IPS-18c (cell line): ENCODE measurements around the gene SGSM1.

Experiments
- H3K4me3 ChIP-seq: 2 replicates; pipeline ENCODE4 v1.7.0; 2013; ENCODE audit warnings: low read depth, mild to moderate bottlenecking, low read length, moderate library complexity; ENCODE audit not compliant: insufficient read depth
- H3K9me3 ChIP-seq: one replicate; pipeline ENCODE4 v1.6.1; 2013; ENCODE audit warnings: mild to moderate bottlenecking, low read length, moderate library complexity; ENCODE audit not compliant: control insufficient read depth, insufficient read depth

Gene SGSM1

DNA sequence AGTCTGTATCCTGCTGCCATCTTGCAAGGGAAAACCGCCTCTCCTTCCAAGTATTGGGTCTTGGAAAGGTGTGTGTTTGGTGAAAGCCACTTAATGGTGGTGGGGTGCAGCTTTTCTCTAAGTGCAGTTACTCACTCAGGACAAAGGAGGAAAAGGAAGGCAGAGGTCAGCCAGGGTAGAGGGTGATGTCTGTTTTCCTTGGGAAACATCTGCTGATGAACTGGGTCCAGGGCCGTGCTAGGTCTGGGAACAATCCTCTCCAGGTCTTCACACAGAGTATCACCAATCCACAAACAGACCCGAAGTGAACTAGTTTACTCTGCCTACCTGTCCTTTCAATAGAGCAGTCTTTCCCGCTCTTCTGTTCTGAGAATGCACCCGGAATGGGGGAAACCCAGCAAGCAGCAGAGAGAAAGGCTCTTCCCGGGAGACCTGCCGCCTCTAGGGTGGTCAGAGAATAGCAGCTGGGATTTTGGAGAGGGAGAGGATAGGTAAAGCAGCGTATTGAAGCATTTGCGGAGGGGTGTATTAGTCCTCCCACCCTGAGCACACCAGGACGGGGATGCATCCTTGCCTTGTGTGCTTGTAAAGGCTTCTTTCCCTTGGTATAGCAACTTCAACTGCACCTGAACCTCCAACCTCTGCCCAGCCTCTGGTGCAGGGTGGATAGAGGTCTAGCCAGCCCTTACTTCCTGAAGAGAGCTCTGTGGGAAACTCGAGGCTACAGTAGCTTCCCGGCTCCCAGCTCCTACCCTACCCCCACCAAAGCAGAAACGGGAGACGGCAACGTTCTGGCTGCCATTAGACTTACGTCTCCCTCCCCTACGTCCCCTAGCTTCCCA, 119.8 kb downstream of the SGSM1 start:
- H3K4me3 ChIP-seq: no peak overlapping the region
- peaks cover 4% of the 10 kb centered on the region for H3K9me3 ChIP-seq

DNA sequence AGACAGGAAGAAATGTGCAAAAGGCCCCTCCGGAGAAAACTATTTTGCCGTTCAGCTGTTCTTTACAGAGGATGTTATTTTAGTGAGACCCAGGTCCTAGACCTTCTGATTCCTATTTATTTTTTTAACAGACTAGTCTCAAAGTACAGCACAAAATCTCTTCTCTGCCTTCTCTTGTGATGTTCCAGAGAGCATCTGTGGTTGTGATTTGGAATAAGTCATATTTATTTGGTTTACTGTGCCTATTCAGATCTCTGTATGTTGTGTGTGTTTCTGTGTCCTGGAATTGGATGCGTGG, 120.4 kb downstream of the SGSM1 start:
- no peak overlapping the region for H3K4me3 ChIP-seq
- peaks cover 4% of the 10 kb centered on the region for H3K9me3 ChIP-seq

DNA sequence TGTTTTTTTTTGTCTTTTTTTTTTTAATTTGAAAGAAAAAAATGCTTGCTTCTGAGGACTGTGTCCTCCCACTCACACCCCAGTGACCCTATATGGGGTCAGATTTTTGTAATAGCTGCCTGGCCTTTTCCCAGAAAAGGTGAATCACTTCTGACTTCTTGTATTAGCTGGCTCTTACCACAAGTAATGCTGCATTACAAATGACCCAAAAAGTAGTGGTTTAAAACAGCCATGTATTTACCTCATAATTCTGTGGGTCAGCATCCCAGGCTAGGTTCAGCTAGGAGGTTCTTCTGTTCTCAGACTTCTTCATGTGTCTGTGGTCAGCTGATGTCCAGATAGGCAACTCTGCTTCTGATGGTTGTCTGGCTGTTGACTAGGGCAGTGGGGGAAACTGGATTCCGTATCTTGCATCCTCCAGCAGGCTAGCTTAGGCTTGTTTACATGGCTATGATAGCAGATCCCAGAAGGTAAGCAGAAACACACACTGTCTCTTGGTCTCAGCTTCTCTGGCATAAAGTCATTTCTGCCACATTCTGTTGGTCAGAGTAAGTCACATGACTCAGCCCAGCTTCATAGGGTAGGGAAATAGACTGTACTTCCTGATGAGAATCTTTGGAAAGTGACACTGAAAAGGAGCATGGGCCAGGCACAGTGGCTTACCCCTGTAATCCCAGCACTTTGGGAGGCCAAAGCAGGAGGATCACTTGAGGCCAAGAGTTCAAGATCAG, 121.0 kb downstream of the SGSM1 start:
- peaks cover 4% of the 10 kb centered on the region for H3K9me3 ChIP-seq
- H3K4me3 ChIP-seq: no peak overlapping the region

DNA sequence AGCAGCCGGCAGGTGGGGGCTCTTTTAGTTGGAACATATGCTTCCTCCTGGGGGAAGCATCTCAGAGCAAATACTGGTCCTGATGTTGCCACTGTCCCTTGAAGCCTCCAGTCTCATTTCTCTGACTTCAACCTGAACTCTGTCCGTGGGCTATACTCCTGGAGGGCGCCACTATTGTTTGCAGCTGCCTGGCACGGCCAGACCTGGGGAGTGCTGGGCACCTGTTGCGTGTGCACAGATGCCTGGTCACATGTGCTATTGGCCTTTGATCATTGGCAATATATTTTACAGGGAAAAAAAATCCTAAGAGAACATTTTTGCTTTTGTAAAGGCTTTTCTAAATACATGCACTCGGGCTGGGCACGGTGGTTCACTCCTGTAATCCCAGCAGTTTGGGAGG, 122.3 kb downstream of the SGSM1 start:
- Histone ChIP-seq H3K4me3 (no peak overlapping the region), H3K9me3 (peaks cover 4% of the 10 kb centered on the region)

DNA sequence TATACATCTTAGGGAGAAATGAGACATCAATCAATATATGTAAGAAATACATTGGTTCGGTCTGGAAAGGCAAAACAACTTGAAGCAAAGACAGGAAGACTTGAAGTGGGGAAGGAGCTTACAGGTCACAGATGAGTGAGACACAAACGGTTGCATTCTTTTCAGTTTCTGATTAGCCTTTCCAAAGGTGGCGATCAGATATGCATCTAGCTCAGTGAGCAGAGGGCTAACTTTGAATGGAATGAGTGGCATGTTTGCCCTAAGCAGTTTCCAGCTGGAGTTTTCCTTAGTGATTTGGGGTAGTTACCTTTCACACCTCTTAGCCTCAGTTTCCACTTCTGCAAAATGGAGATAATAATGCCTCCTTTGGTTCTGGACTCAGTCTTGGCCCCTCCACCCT, 124.7 kb downstream of the SGSM1 start:
- H3K4me3 ChIP-seq: no peak overlapping the region
- peaks cover 4% of the 10 kb centered on the region for H3K9me3 ChIP-seq

DNA sequence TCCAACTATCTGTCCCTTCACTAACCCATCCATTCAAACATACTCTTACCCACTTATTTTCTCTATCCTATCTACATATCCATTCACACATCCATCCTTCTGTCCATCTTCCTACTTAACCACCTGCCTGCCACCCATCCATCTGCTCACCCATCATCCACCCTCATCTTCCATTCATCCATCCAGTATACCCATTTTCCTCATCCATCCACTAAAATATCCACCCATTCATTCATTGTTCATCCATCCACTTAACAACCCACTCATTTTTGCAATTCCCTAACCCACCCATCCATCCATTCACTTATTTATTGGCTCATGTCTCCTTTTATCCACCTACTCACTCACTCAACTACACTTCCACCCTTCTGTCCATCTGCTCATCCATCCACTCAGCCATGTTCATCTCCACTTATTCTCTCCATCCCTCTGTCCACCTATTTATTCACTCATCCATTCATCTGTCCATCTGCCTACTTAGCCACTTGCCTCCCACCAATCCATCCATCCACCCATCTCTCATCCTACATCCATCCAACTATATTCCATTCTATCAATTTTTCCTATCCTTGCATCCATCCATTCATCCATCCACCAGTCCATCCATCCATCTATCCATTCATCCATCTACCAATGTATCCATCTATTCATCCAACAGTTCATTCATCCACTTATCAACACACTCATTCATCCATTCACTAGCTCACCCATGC, 129.9 kb downstream of the SGSM1 start:
- no peak overlapping the region for H3K4me3 ChIP-seq
- H3K9me3 ChIP-seq: no peaks in the 10 kb centered on the region

DNA sequence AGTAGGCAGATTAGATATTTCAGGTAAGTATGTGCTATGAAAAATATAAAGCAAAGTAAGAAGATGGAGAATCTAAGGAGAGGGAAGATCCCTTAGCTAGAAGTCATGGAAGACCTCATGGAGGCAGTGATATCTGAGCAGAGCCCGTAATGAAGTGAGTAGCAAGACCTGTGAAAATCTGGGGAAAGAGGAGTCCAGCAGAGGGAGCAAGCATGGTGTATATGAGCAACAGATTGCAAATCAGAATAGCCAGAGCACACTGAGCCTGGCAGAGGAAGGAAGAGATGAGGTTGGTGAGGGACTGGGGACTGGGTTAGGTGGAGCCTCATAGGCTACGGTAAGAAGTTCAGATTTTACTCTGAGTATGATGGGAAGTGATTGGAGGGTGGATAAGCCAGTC, 131.1 kb downstream of the SGSM1 start:
- Histone ChIP-seq H3K9me3 (no peaks in the 10 kb centered on the region), H3K4me3 (no peak overlapping the region)

DNA sequence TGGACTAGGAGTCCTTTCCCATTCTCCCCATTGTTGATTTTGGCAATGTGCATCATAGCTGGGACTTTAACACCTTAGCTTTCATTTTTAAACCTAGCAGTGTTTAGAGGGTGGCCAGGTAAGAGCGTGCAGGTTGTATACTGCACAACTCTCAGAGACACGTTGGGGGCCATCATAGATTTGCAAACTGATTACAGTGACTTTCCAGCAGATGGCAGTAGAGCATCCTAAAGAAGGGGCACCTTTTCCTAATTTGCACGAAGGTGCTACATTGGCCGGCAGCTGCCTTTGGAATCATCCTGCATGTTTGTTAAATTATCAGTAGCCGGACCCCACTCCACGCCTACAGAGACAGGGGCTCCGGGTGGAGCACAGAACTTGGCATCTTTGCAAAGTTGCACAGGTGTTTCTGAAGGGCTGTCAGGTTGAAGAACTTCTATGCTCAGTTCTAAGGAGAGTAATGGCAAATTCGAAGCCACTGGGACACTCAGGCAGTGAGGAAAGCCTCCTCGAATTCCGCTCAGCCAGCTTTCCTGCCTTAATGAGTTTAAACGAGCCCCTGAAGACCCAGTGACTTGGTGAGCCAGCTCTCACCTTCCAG, 132.8 kb downstream of the SGSM1 start:
- Histone ChIP-seq H3K9me3 (no peaks in the 10 kb centered on the region), H3K4me3 (no peak overlapping the region)

DNA sequence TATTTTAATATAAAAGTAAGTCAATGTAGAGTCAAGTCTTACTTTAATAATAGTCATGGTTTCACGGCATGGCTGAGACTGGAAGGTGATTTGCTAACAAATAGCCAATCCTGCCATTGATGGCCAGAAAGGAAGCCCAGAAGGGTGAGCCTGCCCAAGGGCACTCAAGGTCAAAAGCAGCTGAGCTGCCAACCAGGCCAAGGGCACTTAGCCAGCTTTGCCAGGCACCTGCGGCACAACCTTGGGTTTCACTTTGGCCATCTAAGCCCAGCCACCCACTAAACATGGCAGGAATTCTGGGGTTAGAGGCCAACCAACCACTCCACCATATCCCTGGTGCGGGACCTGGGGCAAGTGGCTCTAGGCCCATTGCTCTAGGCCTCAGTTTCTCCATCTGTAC, 136.3 kb downstream of the SGSM1 start:
- H3K9me3 ChIP-seq: no peaks in the 10 kb centered on the region
- H3K4me3 ChIP-seq: no peak overlapping the region

DNA sequence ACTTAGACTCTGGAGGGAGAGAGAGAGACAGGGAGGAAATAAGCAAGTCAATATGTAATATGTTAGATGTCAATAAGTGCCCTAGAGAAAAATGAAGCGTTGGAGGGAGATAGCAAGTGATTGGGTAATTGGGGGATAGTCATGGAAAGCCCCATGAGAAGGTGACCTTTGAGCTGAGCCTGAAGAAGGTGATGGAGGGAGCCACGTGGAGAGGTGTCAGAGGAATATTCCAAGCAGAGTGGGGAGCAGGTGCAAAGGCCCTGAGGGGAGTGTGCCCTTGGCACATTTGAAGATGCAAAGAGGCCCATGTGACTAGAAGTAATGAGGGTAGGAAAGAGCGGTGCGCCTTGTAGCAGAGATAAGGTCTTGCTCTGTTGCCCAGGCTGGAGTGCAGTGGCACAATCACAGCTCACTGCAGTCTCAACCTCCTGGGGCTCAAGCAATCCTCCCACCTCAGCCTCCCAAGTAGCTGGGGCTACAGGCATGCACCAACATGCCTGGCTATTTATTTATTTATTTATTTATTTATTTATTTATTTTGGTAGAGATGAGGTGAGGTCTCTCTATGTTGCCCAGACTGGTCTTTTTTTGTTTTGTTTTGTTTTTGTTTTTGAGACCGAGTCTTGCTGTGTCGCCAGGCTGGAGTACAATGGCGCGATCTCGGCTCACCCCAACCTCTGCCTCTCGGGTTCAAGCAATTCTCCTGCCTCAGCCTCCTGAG, 138.4 kb downstream of the SGSM1 start:
- Histone ChIP-seq H3K9me3 (no peaks in the 10 kb centered on the region), H3K4me3 (no peak overlapping the region)

DNA sequence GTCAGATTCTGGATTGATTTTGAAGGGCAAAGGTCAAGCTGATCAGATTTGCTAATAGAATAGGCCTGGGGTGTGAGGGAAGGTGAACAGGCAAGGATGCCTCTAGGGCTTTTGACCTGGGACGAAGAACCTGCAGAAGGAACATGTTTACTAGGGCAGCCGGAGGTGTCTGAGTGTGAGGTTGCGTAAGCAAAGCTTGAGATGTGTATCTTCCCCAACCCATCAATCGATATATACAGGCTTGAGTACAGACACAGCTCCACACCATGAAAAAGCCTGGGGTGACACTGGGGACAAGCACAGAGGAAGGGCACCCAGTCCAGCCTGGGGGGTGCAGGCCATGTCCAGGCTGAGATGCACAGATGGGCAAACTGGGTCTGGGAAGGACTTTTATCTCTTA, 139.4 kb downstream of the SGSM1 start:
- Histone ChIP-seq H3K9me3 (no peaks in the 10 kb centered on the region), H3K4me3 (no peak overlapping the region)

DNA sequence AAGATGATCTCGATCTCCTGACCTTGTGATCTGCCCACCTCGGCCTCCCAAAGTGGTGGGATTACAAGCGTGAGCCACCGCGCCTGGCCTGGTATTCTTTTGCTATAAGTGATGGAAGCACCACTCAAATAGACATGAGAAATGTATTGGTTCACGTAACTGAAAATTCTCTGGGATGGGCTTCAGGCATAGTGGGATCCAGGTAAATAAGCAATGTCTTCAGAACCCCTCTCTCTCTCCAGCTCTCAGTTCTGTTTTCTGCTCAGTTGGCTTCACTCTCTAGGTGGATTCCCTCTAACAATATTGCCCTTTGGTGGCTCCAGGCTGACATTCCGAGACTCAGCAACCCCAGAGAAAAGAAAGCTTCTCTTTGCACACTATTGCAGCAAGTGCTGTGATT, 141.4 kb downstream of the SGSM1 start:
- H3K9me3 ChIP-seq: no peaks in the 10 kb centered on the region
- no peak overlapping the region for H3K4me3 ChIP-seq

DNA sequence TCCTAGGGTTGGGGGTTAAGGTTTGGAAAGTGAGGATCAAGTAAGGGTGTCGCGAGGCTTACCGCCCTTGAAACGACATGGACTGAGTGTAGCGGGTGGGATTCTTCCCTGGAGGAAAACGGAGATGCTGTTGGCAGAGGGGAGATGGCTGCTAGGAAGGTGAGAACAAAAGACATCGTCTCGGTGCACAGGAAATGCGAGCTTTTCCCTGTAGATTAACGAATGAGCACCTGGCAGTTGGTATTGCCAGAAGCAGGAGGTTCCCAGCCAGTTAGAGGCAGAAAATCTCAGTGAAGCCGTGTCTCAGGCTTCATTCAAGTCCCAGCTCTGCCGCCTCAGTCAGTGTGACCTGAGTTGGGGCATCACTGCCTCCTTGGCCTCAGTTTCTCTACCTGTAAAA, 141.9 kb downstream of the SGSM1 start:
- no peak overlapping the region for H3K4me3 ChIP-seq
- H3K9me3 ChIP-seq: no peaks in the 10 kb centered on the region

DNA sequence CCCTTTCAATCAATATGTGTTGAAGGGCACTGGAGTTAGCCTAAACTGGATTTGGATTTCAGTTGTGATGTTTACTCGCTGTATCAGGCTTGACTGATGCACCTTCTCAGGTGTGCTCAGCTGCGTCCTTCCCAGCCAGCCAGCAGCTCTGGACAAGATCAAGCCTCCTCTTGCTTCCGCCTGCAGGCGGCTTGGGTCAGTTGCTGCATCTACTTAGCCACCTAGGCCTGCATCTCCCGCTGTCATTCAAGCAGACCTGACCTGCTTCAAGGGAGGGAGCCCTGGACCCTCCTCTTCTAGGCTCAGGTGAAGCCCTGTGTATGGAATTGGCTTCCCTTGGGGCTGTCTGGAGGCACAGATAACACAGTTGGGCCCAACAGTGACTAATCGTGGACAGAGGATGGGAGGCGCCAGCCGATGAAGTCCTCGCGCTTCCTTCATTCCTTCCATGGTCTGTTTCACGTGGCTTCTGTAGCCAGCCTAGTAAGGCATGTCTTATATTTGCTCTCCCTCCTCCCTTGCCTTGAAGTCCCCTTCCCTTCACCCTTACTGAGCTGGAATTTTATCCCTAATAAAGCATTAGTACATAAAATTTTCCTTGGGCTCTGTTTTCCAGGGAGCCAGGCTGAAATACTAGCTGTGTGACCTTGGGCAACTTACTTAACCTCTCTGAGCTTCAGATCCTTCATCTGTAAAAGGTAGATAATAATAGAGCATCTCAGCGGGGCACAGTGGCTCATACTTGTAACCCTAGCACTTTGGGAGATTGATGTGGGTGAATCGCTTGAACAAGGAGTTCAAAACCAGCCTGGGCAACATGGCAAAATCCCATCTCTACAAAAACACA, 142.6 kb downstream of the SGSM1 start:
- no peak overlapping the region for H3K4me3 ChIP-seq
- no peaks in the 10 kb centered on the region for H3K9me3 ChIP-seq

DNA sequence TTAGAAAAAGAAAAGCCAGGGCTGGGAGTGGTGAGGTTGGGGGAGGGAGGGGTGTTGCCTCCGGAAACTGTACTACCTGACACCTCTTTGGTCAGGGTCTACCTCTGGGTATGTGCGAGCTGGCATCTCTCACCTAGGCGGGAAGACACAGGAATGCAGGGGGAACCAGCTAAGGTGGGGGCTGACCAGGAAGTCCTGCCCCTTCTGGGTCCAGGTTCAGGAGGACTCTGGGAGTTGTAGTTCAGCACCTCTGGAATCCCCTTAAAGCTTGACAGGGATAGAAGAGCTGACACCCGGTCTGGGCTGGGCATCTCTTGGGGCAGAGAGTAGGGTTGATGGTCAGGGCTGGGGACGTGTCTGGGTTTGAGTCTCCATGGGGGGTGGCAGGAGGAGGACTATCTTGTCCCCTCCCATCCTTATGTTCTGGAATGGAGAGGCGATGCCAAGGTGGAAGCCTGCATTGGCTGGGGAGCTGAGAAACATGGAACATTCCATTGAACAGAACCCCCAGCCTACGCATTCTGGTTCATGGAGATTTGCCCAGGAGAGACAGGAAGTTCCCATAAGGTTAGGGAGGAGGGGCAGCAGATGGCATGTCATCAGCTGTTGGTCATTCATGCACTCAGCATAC, 144.4 kb downstream of the SGSM1 start:
- no peak overlapping the region for H3K4me3 ChIP-seq
- H3K9me3 ChIP-seq: no peaks in the 10 kb centered on the region
